NOMO-1 treated with dmso at 0.1 percent for 144 hours (cell line): Measurements from ENCODE around the gene NBPF3.
"Not testable (repeated sequence)": the region's sequence is repeated elsewhere in the genome, so short reads cannot be mapped to it uniquely, and the experiment has no call there.

Experiments
- DNase-seq: peaks from one replicate; lab custom pipeline; 2025; ENCODE audit not compliant: unreplicated experiment; lab: John Stamatoyannopoulos, UW

The NBPF3 gene

DNA sequence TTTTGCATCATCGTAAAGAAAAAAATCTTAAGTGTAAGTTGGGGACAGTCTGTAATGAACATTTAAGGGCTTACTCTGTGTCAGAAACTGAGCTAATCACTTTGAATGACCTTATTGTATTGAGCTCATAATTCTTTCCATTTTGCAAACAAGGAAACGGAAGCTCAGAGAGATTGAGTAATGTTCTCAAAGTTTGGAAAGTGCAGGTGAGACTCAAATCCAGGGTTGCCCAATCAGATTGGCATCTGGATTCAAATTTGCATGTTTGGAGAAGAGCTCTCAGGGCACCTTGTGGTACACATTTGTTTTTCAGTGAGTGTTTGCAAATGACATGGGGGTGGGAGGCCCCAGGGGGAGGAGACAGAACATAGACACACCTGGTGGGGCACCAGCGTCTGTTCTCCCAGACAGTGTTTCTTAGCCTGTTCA, 77.2 kb downstream of the NBPF3 start:
- DNase-seq, result no peak

DNA sequence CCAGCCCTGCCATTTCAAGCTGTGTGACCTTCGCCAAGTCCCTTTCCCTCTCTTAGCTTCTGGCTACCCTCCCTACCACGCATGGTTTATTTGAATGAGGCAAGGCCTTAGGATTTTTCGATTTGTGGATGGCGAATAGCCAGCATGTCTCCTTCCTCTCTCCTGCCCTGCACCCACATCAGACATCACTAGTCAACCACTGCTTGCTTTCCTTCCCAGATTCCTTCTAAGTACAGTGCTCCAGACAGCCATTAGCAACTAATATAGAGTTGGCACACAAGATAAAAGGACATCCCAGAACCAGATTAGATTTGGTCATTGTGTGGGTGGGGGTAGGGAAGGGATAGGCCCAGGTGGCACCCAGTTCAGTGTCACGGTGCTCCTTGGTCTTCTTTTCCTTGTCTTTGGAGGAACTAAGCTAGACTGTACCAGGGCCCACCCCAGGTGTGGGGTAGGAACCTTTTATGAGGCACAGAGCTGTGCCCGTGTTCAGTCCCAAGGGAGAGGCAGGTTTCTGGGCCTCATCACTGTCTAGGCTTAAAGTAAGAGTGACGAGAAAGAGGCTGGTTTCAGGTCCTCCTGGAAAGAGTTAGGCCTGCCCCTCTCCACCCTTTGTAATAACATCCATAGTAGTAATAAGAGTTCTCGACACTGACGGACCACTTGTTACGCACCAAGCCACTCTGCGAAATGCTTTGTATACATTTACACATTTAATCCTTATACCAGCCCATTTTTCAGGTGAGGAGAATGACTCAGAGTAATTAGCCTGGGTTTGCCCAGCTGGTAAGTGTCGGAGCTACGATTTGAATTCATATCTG, 77.9 kb downstream of the NBPF3 start:
- DNase-seq, result no peak

- DNase-seq, result no peak
Measured at GRCh38 chr1:21518774-21519455, 79.0 kb downstream of the NBPF3 start.

- not testable (repeated sequence) for DNase-seq
Measured at GRCh38 chr1:21519486-21520070, 79.6 kb downstream of the NBPF3 start.

DNA sequence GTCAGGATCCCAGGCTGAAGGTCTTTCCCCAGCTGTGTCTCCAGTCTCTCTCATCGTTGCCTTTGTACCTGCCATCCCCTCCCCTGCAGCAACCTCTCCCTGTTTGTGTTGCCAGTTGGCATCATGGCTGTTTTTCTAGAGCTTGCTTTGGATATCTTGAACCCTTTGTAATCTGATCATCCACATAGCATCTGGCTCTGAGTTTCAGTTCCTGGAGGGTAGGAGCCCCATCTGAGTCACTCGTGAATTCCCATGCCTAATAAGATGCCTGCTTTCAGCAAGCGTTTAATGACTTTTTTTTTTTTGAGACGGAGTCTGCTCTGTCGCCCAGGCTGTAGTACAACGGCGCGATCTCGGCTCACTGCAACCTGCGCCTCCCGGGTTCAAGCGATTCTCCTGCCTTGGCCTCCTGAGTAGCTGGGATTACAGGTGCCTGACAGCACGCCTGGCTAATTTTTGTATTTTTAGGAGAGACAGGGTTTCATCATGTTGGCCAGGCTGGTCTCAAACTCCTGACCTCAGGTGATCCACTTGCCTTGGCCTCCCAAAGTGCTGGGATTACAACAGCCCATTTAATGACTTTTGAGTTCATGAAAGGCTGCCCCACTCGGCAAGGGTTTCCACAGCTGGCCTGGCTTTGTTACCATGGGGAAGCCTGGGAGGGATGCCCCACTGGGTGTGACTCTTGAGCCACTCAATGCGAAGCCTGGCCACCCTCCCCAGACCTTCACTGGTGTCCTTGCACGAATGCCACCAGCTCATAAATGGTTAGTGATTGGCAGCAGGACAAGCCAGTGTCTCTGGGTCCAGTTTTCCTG, 81.2 kb downstream of the NBPF3 start:
- DNase-seq, result peak; percentile 10

DNA sequence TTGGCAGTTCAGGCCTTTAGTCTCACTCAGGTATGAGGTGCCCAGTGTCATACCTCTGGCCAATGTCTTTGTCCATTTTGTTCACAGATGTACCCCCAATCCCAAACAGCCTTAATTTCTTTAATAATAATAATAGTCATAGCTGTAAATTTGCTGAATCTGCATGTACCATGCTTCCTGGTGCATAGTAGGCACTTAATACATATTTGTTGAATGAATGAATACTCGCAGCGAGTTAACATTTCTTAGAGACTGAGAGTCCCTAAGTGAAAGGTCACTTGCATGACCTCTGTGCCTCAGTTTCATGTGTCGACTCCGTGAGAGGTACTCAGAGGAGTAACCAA, 81.8 kb downstream of the NBPF3 start:
- DNase-seq, result no peak

DNA sequence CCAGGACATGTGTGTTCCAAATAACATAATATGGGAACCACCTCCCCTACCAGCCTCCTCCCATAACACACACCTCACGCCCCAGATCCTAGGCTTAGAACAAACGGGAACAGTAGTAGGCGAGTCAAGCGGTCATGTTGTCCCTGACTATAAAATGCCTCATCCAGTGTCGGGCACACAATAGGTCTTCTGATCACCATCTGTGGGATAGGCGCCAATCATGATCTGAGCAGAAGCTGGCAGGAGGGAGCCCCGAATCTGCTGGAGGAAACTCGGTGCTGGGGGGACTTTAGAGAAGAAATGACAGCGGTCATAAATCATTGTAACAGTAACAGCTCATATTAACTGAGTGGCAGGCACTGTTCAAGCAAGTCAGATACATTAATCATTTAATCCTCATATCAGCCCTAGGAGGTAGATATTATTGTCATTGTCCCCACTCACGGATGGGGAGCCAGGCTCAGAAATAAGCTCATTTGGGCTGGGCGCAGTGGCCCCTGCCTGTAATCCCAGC, 82.6 kb downstream of the NBPF3 start:
- DNase-seq, result no peak

- no peak for DNase-seq
Measured at GRCh38 chr1:21523297-21523813, 83.4 kb downstream of the NBPF3 start.

GRCh38 chr1:21524220-21524619, 84.3 kb downstream of the NBPF3 start:
- DNase-seq, result no peak

GRCh38 chr1:21524686-21525339, 84.9 kb downstream of the NBPF3 start:
- DNase-seq, result no peak

- no peak for DNase-seq
Measured at GRCh38 chr1:21525340-21525717, 85.4 kb downstream of the NBPF3 start.

GRCh38 chr1:21526441-21526840, 86.5 kb downstream of the NBPF3 start:
- DNase-seq, result no peak

DNA sequence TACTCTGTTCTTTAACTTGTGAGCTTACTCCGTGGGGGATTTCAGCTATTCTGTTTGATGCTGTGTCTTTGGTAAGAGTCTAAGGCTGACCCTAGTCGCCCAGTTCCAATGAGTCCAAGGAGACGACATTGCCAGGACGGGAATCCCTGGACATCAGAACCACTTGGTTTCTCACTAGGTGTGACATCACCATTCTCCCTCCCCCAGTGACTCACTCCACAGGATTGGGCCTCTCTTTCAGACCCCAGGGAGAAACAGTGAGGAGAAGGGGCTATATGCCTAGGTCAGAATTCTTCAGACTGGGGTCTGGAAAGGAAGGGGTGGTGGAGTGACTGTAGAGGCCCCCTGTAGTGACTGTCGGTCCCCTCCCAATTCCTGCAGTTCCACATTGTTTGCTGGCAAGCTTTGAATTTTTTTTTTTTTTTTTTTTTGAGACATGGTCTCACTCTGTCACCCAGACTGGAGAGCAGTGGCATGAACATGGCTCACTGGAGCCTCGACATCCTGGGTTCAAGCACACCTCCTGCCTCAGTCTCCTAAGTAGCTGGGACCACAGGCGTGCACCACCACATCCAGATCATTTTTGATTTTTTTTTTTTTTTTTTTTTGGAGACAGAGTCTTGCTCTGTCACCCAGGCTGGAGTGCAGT, 90.6 kb downstream of the NBPF3 start:
- DNase-seq, result no peak

DNA sequence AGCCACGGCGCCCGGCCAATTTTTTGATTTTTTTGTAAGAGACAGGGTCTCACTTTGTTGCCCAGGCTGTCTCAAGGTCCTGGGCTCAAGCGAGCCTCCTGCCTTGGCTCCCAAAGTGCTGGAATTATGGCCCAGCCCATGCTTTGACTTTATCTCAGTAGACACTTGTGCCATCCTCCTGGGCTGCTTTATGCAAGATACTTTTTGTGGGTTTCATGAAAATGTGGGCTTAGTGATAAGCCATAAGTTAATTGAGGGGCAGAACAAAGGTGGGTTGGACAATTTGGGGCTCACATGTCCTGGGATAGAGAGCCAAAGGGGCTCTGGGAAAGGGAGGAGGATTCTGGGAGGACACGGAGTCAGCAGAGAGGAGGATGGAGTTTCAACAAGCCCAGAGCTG, 91.3 kb downstream of the NBPF3 start:
- no peak for DNase-seq

DNA sequence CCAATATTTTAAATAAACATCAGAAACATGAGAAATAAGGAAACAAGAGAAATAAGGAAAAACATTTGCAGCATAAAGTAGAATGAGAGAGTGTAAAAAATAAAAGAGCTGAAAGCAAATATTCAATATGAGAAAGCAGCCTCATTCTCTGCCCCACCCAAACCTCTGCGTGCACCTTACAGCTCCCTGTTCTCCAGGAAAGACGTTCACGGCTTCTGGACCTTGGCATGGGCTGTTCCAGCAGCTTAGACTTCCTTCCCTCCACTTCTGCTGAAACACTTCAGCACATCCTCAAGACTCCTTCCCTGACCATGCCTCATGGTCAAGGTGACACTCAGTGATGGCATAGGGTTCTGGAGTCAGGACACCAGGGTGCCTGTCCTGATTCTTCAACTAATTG, 92.6 kb downstream of the NBPF3 start:
- DNase-seq, result no peak

DNA sequence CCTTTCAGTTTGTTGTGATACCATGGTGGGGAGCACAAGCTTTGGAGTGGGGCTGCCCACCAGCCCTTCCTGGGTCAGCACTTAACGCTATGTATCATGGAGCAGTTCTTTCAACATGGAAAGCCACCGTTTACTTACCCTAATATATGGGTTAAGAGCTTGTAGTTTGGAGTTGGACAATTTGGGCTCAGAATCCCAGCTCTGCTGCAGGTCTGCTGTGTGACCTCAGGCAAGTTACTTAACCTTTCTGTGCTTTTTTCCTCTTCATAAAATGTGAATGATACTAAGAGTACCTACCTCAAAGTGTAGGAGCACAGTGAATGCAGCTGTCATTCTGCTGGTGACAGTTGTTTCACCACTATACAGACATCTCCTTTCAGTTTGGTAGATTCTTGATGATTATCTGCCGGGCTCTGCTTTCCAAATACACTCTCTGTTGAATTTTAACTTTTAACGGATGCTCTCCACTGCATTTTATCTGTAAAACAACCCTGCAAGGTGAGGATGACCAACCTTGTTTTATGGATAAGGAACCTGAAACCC, 93.1 kb downstream of the NBPF3 start:
- DNase-seq, result no peak

- DNase-seq, result no peak
Measured at GRCh38 chr1:21534146-21534545, 94.2 kb downstream of the NBPF3 start.
